Tongue (tissue), 2 donors: ENCODE measurements around the gene ZSWIM5. TPM values are rescaled to one million over a fixed set of nuclear protein-coding genes. Genes with fewer than 3 reads are reported as not detected.
A peak's percentile ranks its signal among the peaks of the same experiment; 100 is the strongest.
"Not testable (repeated sequence)": the region's sequence is repeated elsewhere in the genome, so short reads cannot be mapped to it uniquely, and the experiment has no call there.

ENCODE experiments used
- DNase-seq: peaks from one replicate; pipeline ENCODE4 v3.0.0-alpha.2; 2015
- total RNA-seq: library from RNA; depleted of rRNA; stranded (reverse); fragments of >200 nt; gene quantifications from one replicate; pipeline ENCODE4 v1.2.3, GENCODE V29; 2014

Gene ZSWIM5
- 1.4 TPM for total RNA-seq

DNA sequence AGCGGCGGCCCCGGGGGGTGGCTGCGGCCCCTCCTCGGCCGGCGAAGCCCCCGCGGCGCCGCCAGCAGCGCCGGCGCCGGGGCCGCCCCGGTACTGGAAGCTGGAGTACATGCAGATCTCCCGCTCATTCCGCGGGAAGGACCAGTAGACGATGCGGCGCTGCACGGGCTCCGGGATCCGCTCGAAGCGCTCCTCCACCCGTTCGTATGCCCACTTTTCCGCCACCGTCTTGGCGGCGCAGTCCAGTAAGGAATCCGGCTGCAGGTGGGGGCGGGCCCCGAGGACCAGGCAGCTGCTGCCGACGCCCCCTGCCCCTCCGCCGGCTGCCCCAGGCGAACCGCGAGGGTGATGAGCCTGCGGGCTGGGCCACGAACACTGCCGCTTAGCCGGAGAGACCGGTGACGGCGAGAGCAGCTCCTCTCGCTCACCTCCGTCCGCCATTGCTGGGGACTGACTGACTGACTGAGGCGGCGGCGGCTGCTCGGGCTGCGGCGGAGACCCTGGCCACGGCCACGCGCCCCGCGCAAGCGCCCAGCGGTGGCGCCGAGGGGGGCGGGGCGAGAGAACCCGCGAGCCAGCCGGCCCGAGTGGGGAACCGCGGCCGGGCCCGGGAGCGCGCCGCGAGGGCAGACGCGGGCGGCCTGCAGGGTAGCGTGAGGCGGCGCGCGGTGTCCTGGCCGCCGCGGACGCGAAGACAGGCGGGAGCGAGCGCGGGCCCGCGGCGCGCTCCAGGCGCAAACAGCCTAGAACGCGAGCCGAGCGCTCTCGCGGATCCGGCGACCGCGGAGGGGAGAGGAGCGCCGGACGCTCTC lies at the start of gene ZSWIM5:
Gene ZSWIM5, minus strand, starts transcription at position 696 of the 812 bp plus-strand sequence. Its CDS starts 255 bp downstream, at position 441.
- peak; percentile 73 for DNase-seq

DNA sequence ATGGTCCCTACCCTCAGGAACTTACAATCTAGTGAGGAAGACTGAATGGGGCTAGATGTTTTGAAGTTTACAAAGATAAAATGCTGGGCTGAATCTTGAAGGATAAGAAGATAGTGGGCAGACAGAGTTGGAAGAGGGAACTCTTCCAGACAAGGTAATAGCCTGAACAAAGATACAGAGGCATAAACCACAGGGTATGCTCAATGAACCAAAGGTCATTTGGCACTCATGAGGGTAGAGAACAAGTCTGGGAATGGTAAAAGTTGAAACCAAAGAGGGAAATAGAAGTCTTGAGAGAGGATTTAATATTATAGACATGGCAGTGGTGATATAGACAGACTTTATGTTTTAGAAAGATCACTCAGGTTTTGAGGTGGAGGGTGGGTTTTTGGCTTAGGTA lies 48.1 kb upstream of the ZSWIM5 start:
- no peak for DNase-seq

DNA sequence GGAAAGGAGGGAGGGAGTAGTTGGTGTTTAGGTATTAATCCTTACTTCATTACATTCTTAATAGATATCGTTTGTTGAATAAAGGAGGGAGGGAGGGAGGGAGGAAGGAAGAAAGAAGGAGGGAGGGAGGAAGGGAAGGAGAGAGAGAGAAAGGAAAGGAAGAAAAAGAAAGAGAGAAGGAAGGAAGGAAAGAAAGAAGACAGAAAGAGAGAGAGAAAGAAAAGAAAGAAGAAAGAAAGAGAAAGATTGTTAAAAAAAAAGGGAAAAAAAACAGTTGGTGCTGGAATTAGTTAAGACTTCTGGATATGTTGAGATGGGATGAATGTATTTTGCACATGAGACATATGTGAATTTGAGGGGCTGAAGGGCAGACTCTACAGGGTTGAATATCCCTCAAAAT lies 44.1 kb upstream of the ZSWIM5 start:
- no peak for DNase-seq

DNA sequence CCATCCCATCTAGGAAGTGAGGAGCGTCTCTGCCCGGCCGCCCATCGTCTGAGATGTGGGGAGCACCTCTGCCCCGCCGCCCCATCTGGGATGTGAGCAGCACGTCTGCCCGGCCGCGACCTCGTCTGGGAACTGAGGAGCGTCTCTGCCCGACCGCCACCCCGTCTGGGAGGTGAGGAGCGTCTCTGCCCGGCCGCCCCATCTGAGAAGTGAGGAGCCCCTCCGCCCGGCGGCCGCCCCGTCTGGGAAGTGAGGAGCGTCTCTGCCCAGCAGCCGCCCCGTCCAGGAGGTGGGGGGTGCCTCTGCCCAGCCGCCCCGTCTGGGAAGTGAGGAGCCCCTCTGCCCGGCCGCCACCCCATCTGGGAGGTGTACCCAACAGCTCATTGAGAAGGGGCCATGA lies 41.6 kb upstream of the ZSWIM5 start:
- DNase-seq: not testable (repeated sequence)

DNA sequence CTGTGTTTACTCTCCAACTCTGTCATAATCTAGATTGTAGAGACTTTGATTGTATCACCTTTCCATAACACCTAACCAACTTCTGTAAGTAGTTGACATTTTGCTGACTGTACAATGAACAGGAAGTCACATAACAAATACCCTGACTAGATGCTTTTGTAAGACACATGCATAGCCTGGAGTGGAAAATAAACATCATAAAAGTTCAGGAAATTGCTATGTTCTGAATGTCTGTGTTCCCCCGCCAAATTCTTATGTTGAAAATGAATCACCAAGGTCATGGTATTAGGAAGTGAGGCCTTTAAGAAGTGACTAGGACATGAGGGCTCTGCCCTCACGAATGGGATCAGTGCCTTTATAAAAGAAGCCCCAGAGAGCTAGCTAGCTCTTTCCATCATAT lies 40.4 kb upstream of the ZSWIM5 start:
- no peak for DNase-seq

DNA sequence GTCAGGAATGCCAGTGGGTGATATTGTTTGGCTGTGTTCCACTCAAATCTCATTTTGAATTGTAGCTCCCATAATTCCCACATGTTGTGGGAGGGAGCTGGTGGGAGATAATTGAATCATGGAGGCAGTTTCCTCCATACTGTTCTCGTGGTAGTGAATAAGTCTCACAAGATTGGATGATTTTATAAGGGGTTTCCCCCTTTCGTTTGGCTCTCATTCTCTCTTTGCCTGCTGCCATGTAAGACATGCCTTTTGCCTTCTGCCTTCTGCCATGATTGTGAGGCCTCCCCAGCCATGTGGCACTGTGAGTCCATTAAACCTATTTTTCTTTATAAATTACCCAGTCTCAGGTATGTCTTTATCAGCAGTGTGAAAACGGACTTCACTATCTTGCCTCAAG lies 40.0 kb upstream of the ZSWIM5 start:
- DNase-seq: not testable (repeated sequence)

DNA sequence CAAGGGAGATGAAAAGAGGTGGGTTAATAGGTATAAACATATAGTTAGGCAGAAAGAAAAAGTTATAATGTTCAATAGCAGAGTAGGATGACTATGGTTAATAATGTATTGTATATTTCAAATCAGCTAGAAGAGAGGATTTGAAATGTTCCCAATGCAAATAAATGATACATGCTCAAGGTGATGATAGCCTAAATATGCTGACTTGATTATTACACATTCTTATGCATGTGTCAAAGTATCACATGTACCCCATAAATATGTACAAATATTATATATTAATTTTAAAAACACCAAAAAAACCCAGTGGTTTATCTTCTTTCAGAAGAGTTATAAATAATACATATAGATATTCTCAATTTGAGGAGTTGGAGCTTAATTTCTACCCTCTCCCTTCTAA lies 38.3 kb upstream of the ZSWIM5 start:
- DNase-seq: no peak

DNA sequence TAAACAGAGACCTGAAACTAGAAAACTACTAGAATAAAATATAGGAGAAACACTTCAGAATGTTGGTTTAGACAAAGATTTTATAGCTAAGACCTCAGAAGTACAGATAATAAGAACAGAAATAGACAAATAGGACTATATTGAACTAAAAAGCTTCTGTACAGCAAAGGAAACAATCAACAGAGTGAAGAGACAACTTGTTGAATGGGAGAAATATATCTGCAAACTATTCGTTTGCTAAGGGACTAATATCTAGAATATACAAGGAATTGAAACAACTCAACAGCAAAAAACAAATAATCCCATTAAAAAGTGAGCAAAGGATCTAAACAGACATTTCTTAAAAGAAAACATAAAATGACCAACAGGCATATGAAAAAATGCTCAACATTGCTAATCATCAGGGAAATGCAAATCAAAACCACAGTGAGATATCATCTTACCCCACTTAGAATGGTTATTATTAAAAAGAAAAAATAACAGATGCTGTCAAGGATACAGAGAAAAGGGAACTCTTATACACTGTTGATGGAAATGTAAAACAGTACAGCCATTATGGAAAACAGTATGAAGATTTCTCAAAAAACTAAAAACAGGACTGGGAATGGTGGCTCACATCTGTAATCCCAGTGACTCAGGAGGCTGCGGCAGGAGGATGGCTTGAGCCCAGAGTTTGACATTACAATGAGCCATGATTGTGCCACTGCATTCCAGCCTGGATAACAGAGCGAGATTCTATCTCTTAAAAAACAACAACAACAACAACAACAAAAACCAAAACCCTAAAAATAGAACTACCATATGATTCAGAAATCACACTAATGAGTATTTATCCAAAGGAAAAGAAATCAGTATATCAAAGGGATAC lies 37.3 kb upstream of the ZSWIM5 start:
- no peak for DNase-seq

DNA sequence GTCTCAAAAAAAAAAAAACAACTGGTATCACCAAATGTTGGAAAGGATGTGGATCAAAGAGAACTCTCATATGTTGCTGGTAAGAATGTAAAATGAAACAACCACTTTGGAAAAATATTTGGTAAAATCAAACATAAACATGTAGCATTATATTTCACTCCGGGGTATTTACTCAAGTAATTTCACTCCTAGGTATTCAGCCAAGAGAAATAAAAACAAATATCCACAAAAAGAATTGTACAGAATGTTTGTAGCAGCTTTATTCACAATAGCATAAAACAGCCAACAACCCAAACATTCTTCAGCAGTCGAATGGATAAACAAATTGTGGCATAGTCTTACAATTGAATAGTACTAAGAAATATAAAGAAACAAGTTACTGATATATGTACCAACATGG lies 32.4 kb upstream of the ZSWIM5 start:
- DNase-seq: no peak

DNA sequence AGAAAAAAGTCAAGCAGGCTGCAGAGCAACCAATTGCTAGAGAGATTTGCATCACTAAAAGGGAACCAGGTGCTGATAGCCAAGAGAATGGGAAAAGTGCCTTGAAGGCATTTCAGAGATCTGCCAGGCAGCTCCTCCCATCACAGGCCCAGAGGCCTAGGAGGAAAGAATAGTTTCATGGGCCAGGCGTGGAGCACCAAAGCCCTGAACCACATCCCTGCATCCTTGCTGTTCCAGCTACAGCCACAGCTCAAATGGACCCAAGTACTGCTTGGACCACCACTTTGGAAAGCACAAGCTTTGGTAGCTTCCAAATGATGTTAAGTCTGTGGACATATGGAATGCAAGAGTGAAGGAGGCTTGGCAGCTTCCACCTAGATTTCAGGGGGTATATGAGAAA lies 29.7 kb upstream of the ZSWIM5 start:
- DNase-seq: no peak

DNA sequence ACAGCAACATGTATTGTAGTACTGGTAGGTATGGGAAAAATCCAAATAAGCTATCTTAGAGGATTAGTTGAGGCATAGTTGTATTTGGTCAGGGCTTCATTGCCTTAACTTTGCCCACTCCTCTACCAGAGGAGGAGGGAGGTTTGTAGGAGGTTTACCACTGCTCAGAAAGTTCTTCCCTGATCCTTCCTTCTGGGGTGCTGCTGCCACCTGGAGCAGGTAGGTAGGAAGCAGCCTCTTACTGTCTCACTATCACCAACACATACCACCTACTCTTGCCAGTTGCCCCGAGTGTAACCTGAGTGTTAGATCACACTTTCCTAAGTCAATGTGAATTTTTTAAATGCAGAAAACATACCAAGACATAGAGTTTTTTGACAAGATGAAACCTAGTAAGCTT lies 24.1 kb upstream of the ZSWIM5 start:
- DNase-seq: no peak

DNA sequence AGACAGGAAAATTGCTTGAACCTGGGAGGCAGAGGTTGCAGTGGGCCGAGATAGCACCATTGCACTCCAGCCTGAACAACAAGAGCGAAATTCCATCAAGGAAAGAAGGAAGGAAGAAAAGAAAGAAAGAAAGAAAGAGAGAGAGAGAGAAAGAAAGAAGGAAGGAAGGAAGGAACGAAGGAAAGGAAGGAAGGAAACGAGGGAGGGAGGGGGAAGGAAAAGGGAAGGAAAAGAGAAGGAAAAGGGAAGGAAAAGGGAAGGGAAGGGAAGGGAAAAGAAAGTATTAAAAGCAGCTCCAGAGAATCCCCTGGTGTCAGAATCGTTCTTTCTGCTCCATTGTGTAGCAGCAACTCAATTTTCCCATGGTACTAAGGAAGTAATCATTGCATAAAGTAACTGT lies 19.2 kb upstream of the ZSWIM5 start:
- no peak for DNase-seq

DNA sequence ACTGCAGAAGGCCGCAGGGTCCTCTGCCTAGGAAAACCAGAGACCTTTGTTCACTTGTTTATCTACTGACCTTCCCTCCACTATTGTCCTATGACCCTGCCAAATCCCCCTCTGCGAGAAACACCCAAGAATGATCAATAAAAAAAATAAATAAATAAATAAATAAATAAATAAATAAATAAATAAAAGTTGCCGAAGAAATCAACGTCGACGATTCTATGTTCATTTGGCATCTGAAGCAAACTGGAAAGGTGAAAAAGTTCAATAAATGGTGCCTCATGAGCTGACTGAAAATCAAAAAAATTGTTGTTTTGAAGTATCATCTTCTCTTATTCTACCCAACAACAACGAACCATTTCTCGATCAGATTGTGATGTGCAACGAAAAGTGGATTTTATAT lies 17.3 kb upstream of the ZSWIM5 start:
- not testable (repeated sequence) for DNase-seq

DNA sequence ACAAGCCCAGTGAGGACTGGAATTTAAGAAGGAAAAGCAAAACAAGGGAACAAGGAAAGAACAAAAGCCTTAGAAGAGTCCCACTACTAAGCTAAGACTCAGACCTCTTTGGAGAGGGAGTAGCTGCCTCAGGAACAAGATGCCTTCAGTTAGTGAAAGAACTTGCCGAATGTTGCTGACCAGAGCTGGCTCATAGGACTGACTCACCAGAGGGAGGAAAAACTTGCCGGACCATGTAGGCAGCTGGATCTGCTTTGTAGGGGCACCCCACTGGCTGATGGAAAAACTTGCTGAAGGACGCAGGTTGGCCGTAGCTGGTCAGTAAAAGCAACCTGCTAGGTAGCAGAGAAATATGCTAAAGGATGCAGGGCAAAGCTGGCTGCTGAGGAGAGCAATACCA lies 15.3 kb upstream of the ZSWIM5 start:
- no peak for DNase-seq

DNA sequence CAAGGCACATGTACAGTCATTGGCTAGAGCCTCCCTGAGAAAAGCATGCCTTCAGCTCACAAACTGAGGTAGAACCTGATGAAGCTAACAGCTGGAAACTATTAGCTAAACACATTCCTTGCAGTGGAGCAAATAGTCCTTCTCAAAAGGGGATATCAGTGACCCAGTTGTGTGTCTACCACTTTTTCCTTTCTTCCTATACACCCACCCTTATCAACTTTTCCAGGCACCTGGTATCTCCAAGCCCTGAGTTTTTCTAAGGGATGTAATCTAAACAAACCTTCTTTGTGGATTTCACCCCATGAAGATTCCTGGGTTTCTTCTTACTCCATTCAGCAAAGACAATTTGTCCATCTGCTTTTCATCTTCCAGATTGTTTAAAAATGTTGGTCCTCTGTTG lies 10.5 kb upstream of the ZSWIM5 start:
- no peak for DNase-seq

DNA sequence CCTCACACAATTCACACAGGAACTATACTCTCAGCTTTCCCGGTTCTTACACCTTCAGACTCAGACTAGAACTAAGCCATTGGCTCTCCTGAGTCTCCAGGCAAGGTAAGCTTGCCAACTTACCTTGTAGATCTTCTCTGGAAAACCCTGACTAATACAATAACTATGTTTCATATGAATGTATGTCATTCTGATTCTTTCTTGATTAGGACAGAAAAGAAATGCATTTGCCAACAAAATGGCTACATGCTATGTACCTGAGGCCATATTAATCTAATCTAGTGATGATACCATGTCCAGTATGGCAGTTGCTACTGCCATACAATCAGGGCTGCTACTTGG lies 9.8 kb upstream of the ZSWIM5 start:
- no peak for DNase-seq

DNA sequence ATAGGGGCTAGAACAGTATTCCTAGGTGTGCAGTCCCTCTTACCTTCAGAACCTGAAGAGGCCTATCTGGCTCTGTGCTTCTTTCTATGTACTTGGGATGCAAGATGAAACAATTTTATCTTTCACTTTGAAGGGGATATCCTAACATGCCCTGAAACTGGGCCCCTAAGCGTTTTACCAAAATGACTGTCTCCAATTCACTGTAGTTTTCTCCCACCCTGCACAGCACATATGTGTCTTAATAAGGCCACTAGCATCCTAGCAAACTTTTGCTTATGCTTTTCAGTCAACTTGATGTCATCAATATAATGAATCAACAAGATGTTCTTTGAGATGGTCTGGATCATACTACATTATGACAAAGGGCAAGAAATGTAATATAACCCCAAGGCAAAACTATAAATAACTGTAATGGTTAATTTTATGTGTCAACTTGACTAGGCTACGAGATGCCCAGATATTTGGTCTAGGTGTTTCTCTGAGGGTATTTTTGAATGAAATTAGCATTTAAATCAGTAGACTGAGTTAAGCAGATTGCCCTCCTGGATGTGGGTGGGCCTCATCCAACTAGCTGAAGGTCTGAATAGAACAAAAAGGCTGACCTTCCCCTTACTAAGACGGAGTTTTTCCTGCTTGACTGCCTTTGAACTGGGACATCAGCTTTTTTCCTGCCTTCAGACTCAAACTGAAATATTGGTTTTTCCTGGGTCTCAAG lies 9.2 kb upstream of the ZSWIM5 start:
- no peak for DNase-seq

DNA sequence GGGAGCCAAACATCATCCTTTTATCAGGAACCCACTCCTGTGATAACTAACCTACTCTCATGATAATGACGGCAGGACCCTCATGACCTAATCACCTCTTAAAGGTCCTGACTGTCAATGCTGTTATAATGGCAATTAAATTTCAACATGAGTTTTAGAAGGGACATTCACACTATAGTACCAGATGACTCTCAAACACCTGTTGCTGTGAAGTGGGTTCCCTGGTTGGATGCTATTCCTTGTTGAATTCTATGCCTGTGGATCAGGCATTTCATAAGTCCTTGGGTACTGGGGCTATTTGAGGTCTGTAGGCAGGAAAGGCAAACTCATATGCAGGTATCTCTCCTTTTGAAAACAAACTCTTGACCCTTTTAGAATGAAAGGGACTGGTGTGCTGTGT lies 7.5 kb upstream of the ZSWIM5 start:
- DNase-seq: no peak

DNA sequence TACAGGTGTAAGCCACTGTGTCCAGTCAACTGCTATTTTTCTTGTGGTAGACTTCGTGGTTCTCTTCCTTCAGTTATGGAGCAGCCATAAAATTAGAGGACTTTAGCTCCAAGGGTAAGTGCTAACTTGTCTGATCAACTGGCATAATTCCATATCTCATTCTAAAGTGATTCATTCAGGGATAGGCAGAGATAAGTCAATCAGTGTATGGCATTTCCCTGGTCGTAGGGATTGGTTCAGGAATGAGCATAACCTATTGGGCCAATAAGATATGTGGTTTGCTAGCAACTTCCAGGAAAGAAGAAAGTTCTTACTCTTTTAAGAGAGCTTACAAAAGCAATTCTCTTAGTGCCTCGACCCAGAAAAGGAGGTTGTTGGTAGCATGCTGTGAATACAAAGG lies 4.7 kb upstream of the ZSWIM5 start:
- DNase-seq: no peak

DNA sequence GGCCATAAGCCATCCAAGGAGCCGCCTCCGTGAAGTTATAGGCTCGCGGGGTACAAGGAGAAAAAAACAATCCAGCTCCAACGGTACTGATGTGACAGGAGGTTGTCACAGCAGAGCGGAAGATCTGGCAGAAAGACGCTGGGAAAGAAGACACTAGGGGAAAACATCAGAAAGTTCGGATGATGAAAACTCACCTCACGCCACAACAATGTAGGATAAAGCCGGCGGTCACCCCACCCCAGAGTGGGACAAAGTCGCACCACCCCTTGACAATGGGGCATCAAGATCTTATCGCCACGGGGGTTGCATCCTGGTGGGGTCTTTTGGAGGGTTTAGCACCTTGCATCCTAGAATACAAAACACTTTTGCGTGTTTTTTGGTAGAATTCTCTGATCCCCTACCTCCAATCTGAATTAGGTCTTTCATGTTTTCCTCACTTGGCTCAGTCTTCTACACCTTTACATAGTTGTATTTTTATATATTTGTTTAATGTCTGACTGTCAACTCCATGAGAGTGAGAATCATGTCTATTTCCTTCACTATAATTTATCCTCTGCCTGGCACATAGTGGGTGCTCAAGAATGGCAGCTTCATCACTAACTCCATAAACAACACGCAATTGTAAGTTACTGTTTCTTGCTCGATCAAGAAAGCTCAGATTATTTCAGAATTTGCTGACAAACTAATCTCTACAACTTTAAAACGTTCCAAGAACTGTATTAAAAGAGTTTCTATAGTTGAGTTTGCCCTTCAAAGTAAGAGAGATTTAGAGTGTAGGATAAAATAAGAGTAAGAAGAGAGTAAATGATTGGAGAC lies 611 bp upstream of the ZSWIM5 start:
- no peak for DNase-seq

DNA sequence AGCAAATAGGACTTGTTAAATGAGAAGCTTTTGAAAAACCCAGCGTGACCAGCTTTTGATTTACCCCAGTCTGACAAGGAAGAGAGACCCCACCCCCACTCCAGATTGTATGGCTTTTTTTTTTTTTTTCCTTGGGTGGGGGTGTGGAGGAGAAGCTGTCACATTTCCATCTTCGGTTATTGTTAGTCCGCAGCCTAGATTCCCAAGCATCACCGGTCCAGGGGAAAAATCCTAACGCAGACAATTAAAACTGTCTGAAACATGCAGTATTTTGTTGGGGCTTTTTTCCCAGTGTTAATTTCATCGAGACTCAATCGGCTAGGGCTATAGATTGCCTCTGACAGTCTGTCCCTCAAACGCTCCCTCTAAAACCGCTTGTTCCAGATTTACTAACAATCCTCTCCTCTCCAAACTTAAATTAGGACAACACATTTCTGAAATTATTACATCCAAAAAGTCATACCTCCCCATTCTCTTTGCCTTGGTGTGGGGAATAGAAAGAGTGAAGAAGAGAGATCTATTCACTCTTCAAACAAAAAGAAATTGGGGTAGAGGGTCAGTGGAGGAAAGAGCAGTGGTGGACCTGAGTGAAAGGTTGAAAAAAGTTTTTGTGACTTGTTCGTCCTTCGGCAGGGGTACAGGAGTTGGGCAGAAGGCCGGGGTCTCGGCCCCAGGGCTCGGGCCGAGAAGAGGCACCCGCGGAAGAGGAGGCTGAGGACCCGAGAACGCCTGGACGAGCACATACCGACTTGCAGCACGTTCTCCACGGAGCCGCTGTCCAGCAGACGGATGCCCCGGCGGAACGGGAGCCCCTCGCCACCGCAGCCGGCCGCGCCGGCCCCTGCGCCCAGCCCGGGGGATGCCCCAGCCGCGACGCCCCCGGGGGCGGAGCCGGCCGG lies 1.1 kb downstream of the ZSWIM5 start:
- DNase-seq: peak; percentile 63
